DND-41 (cell line): ENCODE data around the gene FARP1.

Experiments used
- ATAC-seq: fragments of 200-7000 bp; cut with Tn5 transposase; 3 replicates; pipeline ENCODE4 v1.9.1; 2021; ENCODE audit warnings: low read depth; ENCODE audit not compliant: insufficient read depth
- DNase-seq: peaks from one replicate; pipeline ENCODE4 v3.0.0-alpha.2; 2020
- H2AFZ ChIP-seq: 2 replicates; pipeline ENCODE4 v1.6.0; 2012; ENCODE audit warnings: low read depth, low read length
- H3K27ac ChIP-seq: 2 replicates; pipeline ENCODE4 v1.5.1; 2012; ENCODE audit warnings: low read length, inconsistent platforms
- H3K27me3 ChIP-seq: fragments of 200-600 bp; sonication (generic); 2 replicates; pipeline ENCODE4 v1.6.0; 2012; ENCODE audit warnings: low read length, mild to moderate bottlenecking, inconsistent platforms; ENCODE audit not compliant: insufficient read depth, poor library complexity
- H3K36me3 ChIP-seq: 2 replicates; pipeline ENCODE4 v1.5.1; 2012; ENCODE audit warnings: low read length, inconsistent platforms; ENCODE audit not compliant: insufficient read depth
- H3K4me1 ChIP-seq: 2 replicates; pipeline ENCODE4 v1.5.1; 2012; ENCODE audit warnings: mild to moderate bottlenecking, low read length; ENCODE audit not compliant: insufficient read depth
- H3K4me2 ChIP-seq: 2 replicates; pipeline ENCODE4 v1.6.0; 2012; ENCODE audit warnings: mild to moderate bottlenecking, moderate library complexity, low read length, inconsistent platforms; ENCODE audit not compliant: insufficient read depth
- H3K4me3 ChIP-seq, 2 experiments: fragments of 200-600 bp in 1 of 2; shearing (Covaris generic) in 1 of 2; 2 replicates each; pipeline ENCODE4 v1.5.1; 2012 to 2016; ENCODE audit warnings: inconsistent platforms in 2 of 2, low read length in 2 of 2, mild to moderate bottlenecking in 2 of 2, low read depth in 1 of 2, moderate library complexity in 1 of 2
- H3K79me2 ChIP-seq: 2 replicates; pipeline ENCODE4 v1.6.0; 2012; ENCODE audit warnings: low read length, inconsistent platforms; ENCODE audit not compliant: insufficient read depth
- H3K9ac ChIP-seq: 2 replicates; pipeline ENCODE4 v1.6.0; 2012; ENCODE audit warnings: low read depth, mild to moderate bottlenecking, inconsistent platforms, low read length, moderate library complexity
- H3K9me3 ChIP-seq: 2 replicates; pipeline ENCODE4 v1.5.1; 2012; ENCODE audit warnings: low read length, moderate library complexity, mild to moderate bottlenecking, inconsistent platforms; ENCODE audit not compliant: insufficient read depth, severe bottlenecking
- H4K20me1 ChIP-seq: 2 replicates; pipeline ENCODE4 v1.6.0; 2012; ENCODE audit warnings: low read length; ENCODE audit not compliant: insufficient read depth
- CTCF ChIP-seq: IDR thresholded peaks from 2 replicates; pipeline ENCODE4 v1.5.1; 2012; ENCODE audit warnings: borderline replicate concordance, low read length, moderate library complexity, mild to moderate bottlenecking; ENCODE audit not compliant: poor library complexity, severe bottlenecking; ENCODE audit errors: extremely low read depth
- EZH2 ChIP-seq: IDR thresholded peaks from 3 replicates; pipeline ENCODE4 v1.6.1; 2012; ENCODE audit warnings: borderline replicate concordance, low read depth, mild to moderate bottlenecking, moderate library complexity, low read length, inconsistent platforms; ENCODE audit not compliant: severe bottlenecking

The FARP1 gene

GRCh38 chr13:98429081-98429480 is 286.2 kb downstream of the FARP1 start:
- no peaks in the 10 kb centered on the region for H3K36me3 ChIP-seq
- H3K4me3 ChIP-seq = no peak overlapping the region
- H3K9ac ChIP-seq = no peak overlapping the region
- no peak for ATAC-seq
- TF ChIP-seq EZH2 = no peak
- no peak for TF ChIP-seq CTCF
- no peaks in the 10 kb centered on the region for H3K4me1 ChIP-seq
- H3K4me2 ChIP-seq = no peak overlapping the region
- no peaks in the 10 kb centered on the region for H3K79me2 ChIP-seq
- no peaks in the 10 kb centered on the region for H3K9me3 ChIP-seq
- H3K27me3 ChIP-seq = no peaks in the 10 kb centered on the region
- no peak for DNase-seq
- H4K20me1 ChIP-seq = no peaks in the 10 kb centered on the region
- no peak overlapping the region for H3K27ac ChIP-seq
- no peak overlapping the region for H2AFZ ChIP-seq

- Histone ChIP-seq H3K79me2 (no peaks in the 10 kb centered on the region), H3K4me2 (no peak overlapping the region), H3K4me1 (no peaks in the 10 kb centered on the region), H3K9me3 (no peaks in the 10 kb centered on the region), H3K27me3 (no peaks in the 10 kb centered on the region), H4K20me1 (no peaks in the 10 kb centered on the region), H3K9ac (no peak overlapping the region), H3K4me3 (no peak overlapping the region), H3K27ac (no peak overlapping the region), H3K36me3 (no peaks in the 10 kb centered on the region), H2AFZ (no peak overlapping the region)
- TF ChIP-seq EZH2 (no peak), CTCF (no peak)
- ATAC-seq (no peak), DNase-seq (no peak)
Observed at GRCh38 chr13:98429531-98429930, 286.6 kb downstream of the FARP1 start.

- Histone ChIP-seq H3K9ac (no peak overlapping the region), H2AFZ (no peak overlapping the region), H3K4me1 (no peaks in the 10 kb centered on the region), H3K4me2 (no peak overlapping the region), H3K36me3 (no peaks in the 10 kb centered on the region), H3K9me3 (no peaks in the 10 kb centered on the region), H4K20me1 (no peaks in the 10 kb centered on the region), H3K79me2 (no peaks in the 10 kb centered on the region), H3K27ac (no peak overlapping the region), H3K27me3 (no peaks in the 10 kb centered on the region), H3K4me3 (no peak overlapping the region)
- ATAC-seq = peak; percentile 40; the same call in 1 of the 3 replicates
- no peak for TF ChIP-seq EZH2
- TF ChIP-seq CTCF = no peak
- no peak for DNase-seq
Observed at GRCh38 chr13:98429977-98430736, 287.3 kb downstream of the FARP1 start.
